ENCODE data around the gene PARD3B. TPM values are rescaled to one million over a fixed set of nuclear protein-coding genes. Genes with fewer than 3 reads are reported as not detected.

PARD3B gene
- total and polyA plus RNA-seq, 2 of the 13 experiments (the other 11 are each of a cell fraction or from before 2014, with no cell fraction given), result 0.71 to 2.3 TPM

- intact Hi-C loops (cut with micrococcal nuclease; ENCODE audit: unreplicated experiment), result no loop called here
- Histone ChIP-seq H3K4me1 (ENCODE audit: insufficient read depth, low read length) (no peaks in the 10 kb centered on the region), H3K4me3 (replicated peaks in 1 of 3; ENCODE audit: insufficient read depth in 1 of 3, low read depth in 2 of 3, low read length in 3 of 3) (no peak overlapping the region), H3K36me3 (replicated peaks in 1 of 2; ENCODE audit: control insufficient read depth in 1 of 2, insufficient read depth in 2 of 2, low read length in 2 of 2) (no peaks in the 10 kb centered on the region), H2AFZ (ENCODE audit: low read length) (no peak overlapping the region), H3K4me2 (ENCODE audit: low read depth, low read length) (no peak overlapping the region), H3K9me3 (ENCODE audit: low read length) (no peaks in the 10 kb centered on the region), H3K79me2 (ENCODE audit: insufficient read depth, low read length) (no peaks in the 10 kb centered on the region), H3K9ac (ENCODE audit: insufficient read depth, low read depth, low read length) (no peak overlapping the region), H3K27ac (ENCODE audit: extremely low read length, insufficient read depth, low read length) (no peak overlapping the region), H3K27me3 (ENCODE audit: control insufficient read depth in 1 of 2, insufficient read depth in 2 of 2, low read length in 2 of 2) (no peaks in the 10 kb centered on the region), H4K20me1 (ENCODE audit: insufficient read depth, low read length) (no peaks in the 10 kb centered on the region)
- TF ChIP-seq, protein P1, sequence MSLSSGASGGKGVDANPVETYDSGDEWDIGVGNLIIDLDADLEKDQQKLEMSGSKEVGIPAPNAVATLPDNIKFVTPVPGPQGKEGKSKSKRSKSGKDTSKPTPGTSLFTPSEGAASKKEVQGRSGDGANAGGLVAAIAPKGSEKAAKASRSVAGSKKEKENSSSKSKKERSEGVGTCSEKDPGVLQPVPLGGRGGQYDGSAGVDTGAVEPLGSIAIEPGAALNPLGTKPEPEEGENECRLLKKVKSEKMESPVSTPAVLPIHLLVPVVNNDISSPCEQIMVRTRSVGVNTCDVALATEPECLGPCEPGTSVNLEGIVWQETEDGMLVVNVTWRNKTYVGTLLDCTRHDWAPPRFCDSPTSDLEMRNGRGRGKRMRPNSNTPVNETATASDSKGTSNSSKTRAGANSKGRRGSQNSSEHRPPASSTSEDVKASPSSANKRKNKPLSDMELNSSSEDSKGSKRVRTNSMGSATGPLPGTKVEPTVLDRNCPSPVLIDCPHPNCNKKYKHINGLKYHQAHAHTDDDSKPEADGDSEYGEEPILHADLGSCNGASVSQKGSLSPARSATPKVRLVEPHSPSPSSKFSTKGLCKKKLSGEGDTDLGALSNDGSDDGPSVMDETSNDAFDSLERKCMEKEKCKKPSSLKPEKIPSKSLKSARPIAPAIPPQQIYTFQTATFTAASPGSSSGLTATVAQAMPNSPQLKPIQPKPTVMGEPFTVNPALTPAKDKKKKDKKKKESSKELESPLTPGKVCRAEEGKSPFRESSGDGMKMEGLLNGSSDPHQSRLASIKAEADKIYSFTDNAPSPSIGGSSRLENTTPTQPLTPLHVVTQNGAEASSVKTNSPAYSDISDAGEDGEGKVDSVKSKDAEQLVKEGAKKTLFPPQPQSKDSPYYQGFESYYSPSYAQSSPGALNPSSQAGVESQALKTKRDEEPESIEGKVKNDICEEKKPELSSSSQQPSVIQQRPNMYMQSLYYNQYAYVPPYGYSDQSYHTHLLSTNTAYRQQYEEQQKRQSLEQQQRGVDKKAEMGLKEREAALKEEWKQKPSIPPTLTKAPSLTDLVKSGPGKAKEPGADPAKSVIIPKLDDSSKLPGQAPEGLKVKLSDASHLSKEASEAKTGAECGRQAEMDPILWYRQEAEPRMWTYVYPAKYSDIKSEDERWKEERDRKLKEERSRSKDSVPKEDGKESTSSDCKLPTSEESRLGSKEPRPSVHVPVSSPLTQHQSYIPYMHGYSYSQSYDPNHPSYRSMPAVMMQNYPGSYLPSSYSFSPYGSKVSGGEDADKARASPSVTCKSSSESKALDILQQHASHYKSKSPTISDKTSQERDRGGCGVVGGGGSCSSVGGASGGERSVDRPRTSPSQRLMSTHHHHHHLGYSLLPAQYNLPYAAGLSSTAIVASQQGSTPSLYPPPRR (CRISPR knock-in tag; IDR thresholded peaks at IDR 0.05; ENCODE audit: borderline replicate concordance), result no peak
- TF ChIP-seq ZNF703 (CRISPR knock-in tag; IDR thresholded peaks at IDR 0.05; ENCODE audit: borderline replicate concordance) (no peak), CCDC6 (CRISPR knock-in tag; IDR thresholded peaks at IDR 0.05) (no peak), ZBTB8A (CRISPR knock-in tag; IDR thresholded peaks at IDR 0.05; ENCODE audit: borderline replicate concordance, low read depth) (no peak), SKI (IDR thresholded peaks at IDR 0.05; ENCODE audit: partially characterized antibody) (no peak), ZNF484 (CRISPR knock-in tag; IDR thresholded peaks at IDR 0.05; ENCODE audit: borderline replicate concordance, low read depth) (no peak), TEAD2 (CRISPR knock-in tag; IDR thresholded peaks at IDR 0.05) (no peak), YEATS4 (CRISPR knock-in tag; IDR thresholded peaks at IDR 0.05; ENCODE audit: borderline replicate concordance) (no peak), LCORL (IDR thresholded peaks at IDR 0.05) (no peak), LCORL (CRISPR knock-in tag; IDR thresholded peaks at IDR 0.05) (no peak), CBFB (CRISPR knock-in tag; IDR thresholded peaks at IDR 0.05) (no peak), RFXANK (CRISPR knock-in tag; IDR thresholded peaks at IDR 0.05) (no peak), MIXL1 (CRISPR knock-in tag; IDR thresholded peaks at IDR 0.05) (no peak)
- TF ChIP-seq, protein P2, sequence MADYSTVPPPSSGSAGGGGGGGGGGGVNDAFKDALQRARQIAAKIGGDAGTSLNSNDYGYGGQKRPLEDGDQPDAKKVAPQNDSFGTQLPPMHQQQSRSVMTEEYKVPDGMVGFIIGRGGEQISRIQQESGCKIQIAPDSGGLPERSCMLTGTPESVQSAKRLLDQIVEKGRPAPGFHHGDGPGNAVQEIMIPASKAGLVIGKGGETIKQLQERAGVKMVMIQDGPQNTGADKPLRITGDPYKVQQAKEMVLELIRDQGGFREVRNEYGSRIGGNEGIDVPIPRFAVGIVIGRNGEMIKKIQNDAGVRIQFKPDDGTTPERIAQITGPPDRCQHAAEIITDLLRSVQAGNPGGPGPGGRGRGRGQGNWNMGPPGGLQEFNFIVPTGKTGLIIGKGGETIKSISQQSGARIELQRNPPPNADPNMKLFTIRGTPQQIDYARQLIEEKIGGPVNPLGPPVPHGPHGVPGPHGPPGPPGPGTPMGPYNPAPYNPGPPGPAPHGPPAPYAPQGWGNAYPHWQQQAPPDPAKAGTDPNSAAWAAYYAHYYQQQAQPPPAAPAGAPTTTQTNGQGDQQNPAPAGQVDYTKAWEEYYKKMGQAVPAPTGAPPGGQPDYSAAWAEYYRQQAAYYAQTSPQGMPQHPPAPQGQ (CRISPR knock-in tag; IDR thresholded peaks at IDR 0.05; ENCODE audit: borderline replicate concordance), result no peak
- TF ChIP-seq, protein P3, sequence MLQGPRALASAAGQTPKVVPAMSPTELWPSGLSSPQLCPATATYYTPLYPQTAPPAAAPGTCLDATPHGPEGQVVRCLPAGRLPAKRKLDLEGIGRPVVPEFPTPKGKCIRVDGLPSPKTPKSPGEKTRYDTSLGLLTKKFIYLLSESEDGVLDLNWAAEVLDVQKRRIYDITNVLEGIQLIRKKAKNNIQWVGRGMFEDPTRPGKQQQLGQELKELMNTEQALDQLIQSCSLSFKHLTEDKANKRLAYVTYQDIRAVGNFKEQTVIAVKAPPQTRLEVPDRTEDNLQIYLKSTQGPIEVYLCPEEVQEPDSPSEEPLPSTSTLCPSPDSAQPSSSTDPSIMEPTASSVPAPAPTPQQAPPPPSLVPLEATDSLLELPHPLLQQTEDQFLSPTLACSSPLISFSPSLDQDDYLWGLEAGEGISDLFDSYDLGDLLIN (CRISPR knock-in tag; IDR thresholded peaks at IDR 0.05; ENCODE audit: borderline replicate concordance), result no peak
- TF ChIP-seq, protein P4, sequence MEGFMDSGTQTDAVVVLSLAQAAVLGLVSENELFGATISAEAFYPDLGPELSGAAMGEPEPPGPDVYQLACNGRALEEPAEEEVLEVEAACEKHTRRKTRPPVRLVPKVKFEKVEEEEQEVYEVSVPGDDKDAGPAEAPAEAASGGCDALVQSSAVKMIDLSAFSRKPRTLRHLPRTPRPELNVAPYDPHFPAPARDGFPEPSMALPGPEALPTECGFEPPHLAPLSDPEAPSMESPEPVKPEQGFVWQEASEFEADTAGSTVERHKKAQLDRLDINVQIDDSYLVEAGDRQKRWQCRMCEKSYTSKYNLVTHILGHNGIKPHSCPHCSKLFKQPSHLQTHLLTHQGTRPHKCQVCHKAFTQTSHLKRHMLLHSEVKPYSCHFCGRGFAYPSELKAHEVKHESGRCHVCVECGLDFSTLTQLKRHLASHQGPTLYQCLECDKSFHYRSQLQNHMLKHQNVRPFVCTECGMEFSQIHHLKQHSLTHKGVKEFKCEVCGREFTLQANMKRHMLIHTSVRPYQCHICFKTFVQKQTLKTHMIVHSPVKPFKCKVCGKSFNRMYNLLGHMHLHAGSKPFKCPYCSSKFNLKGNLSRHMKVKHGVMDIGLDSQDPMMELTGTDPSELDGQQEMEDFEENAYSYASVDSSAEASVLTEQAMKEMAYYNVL (CRISPR knock-in tag; IDR thresholded peaks at IDR 0.05; ENCODE audit: borderline replicate concordance), result no peak
- 79% methylated on average over 6 of the region's 6 CpGs for WGBS (ENCODE audit: low lambda C conversion rate)
- ChIA-PET POLR2A (no interaction called here), CTCF (ENCODE audit: low intra/inter-chr PET ratio, low total read pairs) (no interaction called here)
- no peak for ATAC-seq
- no peak for DNase-seq (ENCODE audit: low spot score)
- no TSS peak for BruUV-seq (replicated peaks)
- in situ Hi-C loops (cut with HindIII; ENCODE audit: extremely low pct_ligation_motif_present, low pct_unique_long_range_greater_than_20kb), result no loop called here
- FAIRE-seq, result no peak
These were observed 856.2 kb downstream of the PARD3B start for GRCh38 chr2:205401511-205401910.

Measured in HepG2 (cell line).